Lower leg skin (tissue), 4 donors: ENCODE measurements around the gene RBM33. TPM values are rescaled to one million over a fixed set of nuclear protein-coding genes. Genes with fewer than 3 reads are reported as not detected.

Source experiments
- DNase-seq, 2 donors: peaks; one replicate each; pipeline ENCODE4 v3.0.0-alpha.2; 2019; ENCODE audit warnings: low spot score in 2 of 2
- H3K4me3 ChIP-seq: fragments of 200-600 bp; sonication (generic); 2 replicates; pipeline ENCODE4 v1.5.1; 2017; ENCODE audit warnings: mild to moderate bottlenecking, low read depth; ENCODE audit not compliant: poor library complexity, severe bottlenecking
- POLR2A ChIP-seq, 2 donors: fragments of 450-650 bp; IDR thresholded peaks; one replicate each; pipeline ENCODE4 v1.6.1; 2016 to 2017; ENCODE audit warnings: antibody characterized with exemption in 2 of 2, mild to moderate bottlenecking in 1 of 2, moderate library complexity in 1 of 2
- WGBS, 2 donors: methylation state at CpG; one replicate each; pipeline ENCODE4 v1.1.5; 2018; 5-methylcytosine and 5-hydroxymethylcytosine counted together
- intact Hi-C: fragments of 100-400 bp; cut with DNase I; formaldehyde crosslinking; loops from one replicate; pipeline ENCODE4 v1.15.0; 2023; ENCODE audit warnings: low total_unique reads
- total RNA-seq, 4 donors: library from RNA; depleted of rRNA; stranded (reverse); fragments of >200 nt; gene quantifications; one replicate each; pipeline ENCODE4 v1.1.0, GENCODE V29; 2016
- TF ChIP-seq, protein P1 (sequence below), 3 donors: fragments of 450-650 bp; IDR thresholded peaks; one replicate each; pipeline ENCODE4 v1.5.1; 2016; ENCODE audit warnings: antibody characterized with exemption in 3 of 3, mild to moderate bottlenecking in 3 of 3, moderate library complexity in 2 of 3

Gene RBM33
- total RNA-seq, 4 donors from 2014 or later = 35.8 to 83.9 (median 56.7) TPM

DNA sequence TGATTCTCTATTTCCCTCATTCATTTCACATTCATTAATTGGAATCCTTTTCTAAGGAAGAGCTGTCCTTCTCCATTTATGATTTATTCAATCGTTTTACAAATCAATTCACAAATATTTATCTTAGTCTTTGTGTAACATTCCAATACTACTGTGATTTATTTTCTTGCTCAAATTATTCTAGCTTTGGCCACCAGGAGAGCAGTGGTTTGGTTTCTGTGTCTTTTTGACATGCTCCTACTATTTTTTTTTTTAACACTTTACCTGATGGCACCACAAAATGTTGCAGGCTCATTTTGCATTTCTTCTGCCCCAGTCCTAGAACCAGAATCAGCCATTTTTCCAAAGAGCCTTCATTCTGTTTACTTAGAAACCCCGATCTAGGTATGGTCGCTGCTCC, 13.3 kb upstream of the RBM33 start:
- 85 to 93% methylated on average over 3 of the region's 3 CpGs for WGBS, 2 donors
- TF ChIP-seq, protein P1, sequence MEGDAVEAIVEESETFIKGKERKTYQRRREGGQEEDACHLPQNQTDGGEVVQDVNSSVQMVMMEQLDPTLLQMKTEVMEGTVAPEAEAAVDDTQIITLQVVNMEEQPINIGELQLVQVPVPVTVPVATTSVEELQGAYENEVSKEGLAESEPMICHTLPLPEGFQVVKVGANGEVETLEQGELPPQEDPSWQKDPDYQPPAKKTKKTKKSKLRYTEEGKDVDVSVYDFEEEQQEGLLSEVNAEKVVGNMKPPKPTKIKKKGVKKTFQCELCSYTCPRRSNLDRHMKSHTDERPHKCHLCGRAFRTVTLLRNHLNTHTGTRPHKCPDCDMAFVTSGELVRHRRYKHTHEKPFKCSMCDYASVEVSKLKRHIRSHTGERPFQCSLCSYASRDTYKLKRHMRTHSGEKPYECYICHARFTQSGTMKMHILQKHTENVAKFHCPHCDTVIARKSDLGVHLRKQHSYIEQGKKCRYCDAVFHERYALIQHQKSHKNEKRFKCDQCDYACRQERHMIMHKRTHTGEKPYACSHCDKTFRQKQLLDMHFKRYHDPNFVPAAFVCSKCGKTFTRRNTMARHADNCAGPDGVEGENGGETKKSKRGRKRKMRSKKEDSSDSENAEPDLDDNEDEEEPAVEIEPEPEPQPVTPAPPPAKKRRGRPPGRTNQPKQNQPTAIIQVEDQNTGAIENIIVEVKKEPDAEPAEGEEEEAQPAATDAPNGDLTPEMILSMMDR (IDR thresholded peaks at IDR 0.05) = no peak
- TF ChIP-seq POLR2A (IDR thresholded peaks at IDR 0.05) = no peak
- intact Hi-C loops = no loop called here
- H3K4me3 ChIP-seq = no peak overlapping the region
- DNase-seq = no peak

DNA sequence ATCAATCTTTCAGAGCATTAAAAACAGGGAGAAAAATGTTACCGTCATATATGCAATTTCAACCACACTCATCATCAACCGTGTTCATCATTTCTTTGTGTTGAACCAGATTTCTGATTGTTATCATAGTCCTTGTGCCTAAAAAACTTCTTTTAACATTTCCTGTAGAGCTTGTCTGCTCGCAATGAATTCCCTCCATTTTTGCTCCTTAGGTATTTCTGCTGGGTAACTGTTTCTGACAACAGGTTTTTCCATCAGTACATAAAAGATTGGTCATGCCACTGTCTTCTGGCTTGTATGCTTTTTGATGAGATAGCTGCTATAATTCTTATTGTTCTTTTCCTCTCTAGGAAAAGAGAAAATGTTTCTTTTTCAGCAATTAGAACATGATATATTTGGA, 8.6 kb upstream of the RBM33 start:
- 97 to 100% methylated on average over 3 of the region's 3 CpGs for WGBS, 2 donors
- DNase-seq = no peak
- intact Hi-C loops = no loop called here
- TF ChIP-seq, protein P1 (IDR thresholded peaks at IDR 0.05) = no peak
- no peak for TF ChIP-seq POLR2A (IDR thresholded peaks at IDR 0.05)
- no peak overlapping the region for H3K4me3 ChIP-seq

DNA sequence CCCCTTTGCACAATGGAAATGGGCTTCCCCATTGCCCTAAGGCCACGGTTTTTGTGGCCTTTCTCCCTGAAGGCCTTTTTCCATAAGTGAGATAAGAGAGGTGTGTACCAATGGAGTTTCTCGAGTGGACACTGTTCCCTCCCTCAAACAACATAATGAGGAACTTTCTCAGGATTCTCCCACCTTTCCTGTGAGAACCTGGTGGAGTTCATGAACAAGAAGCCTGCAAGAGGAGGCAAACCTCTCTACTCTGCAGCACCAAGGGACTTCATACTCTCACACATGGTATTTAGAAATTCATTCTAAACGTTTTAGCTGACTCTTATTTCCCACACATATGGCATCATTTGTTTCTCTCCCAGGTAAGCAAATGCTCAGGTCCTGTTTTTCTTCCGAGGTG, 7.3 kb upstream of the RBM33 start:
- intact Hi-C loops = no loop called here
- no peak for TF ChIP-seq POLR2A (IDR thresholded peaks at IDR 0.05)
- TF ChIP-seq, protein P1 (IDR thresholded peaks at IDR 0.05) = no peak
- no peak for DNase-seq
- WGBS, 2 donors = 83 to 86% methylated on average over 4 of the region's 4 CpGs
- no peak overlapping the region for H3K4me3 ChIP-seq

DNA sequence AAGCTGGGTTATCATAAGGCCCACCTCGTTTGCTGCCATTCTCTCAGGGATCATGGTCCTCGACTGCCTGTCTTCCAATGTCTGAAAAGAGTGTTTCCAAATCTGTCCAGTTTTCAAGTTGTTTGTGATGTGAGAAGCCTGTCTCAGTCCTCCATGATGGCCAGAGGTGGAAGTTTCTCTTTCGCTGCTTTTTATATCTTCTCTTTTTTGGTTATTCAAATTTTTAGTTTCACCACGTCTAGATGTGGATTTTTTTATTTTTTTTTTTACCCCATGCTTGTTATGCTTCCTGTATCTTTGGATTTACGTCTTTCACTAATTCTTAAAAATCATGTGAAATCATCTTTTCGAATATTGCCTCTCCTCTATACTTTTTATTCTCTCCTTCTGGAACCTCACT, 6.1 kb upstream of the RBM33 start:
- no peak overlapping the region for H3K4me3 ChIP-seq
- no peak for DNase-seq
- WGBS, 2 donors = 87 to 89% methylated on average over 6 of the region's 6 CpGs
- TF ChIP-seq, protein P1 (IDR thresholded peaks at IDR 0.05) = no peak
- TF ChIP-seq POLR2A (IDR thresholded peaks at IDR 0.05) = no peak
- intact Hi-C loops = no loop called here

DNA sequence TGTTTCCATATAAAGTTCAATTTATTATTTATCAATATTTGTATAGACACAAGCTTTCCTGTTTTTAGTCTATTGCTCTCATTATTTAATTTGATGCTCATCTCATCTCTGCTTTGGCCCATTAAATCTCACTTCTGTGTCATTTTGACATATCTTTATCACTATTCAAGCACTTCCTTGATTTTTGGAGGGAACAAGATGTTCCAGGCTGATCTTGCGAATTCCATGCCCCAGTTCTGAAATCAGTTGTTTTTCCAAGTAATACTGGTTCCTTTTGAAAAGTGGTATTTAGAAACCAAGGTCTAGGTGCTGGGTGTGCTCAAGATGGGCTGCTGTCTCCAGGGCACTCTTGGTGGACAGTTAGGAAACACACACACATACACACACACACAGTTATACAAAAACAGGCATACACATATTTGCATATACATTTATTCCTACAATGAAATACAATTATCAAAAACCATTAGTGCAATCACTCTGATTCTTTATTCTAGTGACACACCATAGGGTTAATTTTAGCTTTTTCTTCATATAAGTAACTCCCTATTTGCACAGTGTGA, 4.4 kb upstream of the RBM33 start:
- H3K4me3 ChIP-seq = no peak overlapping the region
- 97 to 100% methylated on average over 1 of the region's 1 CpG for WGBS, 2 donors
- intact Hi-C loops = no loop called here
- no peak for TF ChIP-seq POLR2A (IDR thresholded peaks at IDR 0.05)
- TF ChIP-seq, protein P1 (IDR thresholded peaks at IDR 0.05) = no peak
- no peak for DNase-seq

DNA sequence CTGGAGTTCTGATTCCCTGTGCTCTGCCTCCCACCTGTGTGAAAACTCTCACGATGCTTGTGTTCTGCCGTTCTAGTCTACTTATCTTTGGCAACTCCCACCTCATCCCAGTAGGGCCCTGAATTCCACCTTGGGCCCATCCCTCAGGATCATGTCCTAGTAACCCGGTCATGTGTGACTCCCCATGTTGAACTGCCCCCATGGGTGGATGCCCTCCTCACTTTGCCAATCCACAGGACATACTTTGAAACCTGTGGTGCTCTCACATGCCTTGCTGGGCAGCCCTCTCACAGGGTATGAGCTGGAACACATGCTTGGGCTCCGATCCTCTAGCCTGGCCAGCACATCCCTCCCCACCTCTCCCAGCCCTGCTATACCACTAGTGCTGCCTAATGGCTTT, 3.8 kb upstream of the RBM33 start:
- 94 to 95% methylated on average over 4 of the region's 4 CpGs for WGBS, 2 donors
- TF ChIP-seq, protein P1 (IDR thresholded peaks at IDR 0.05) = no peak
- TF ChIP-seq POLR2A (IDR thresholded peaks at IDR 0.05) = no peak
- DNase-seq = no peak
- H3K4me3 ChIP-seq = no peak overlapping the region
- intact Hi-C loops = no loop called here
